Mesendoderm (in vitro differentiated cells): ENCODE data around the gene ITPR2.

Source experiments
- DNase-seq: peaks from one replicate; pipeline ENCODE4 v3.0.0; 2013
- H2AK5ac ChIP-seq: 2 replicates; pipeline ENCODE4 v1.6.1; 2013; ENCODE audit warnings: low read length, inconsistent platforms
- H2BK120ac ChIP-seq: 2 replicates; pipeline ENCODE4 v1.6.1; 2013; ENCODE audit warnings: low read depth, mild to moderate bottlenecking, low read length, moderate library complexity, mixed read lengths
- H2BK15ac ChIP-seq: replicated peaks from 2 replicates; pipeline ENCODE4 v1.6.1; 2013; ENCODE audit warnings: low read depth, mild to moderate bottlenecking, moderate library complexity
- H2BK5ac ChIP-seq: 2 replicates; pipeline ENCODE4 v1.6.1; 2013; ENCODE audit warnings: low read length, inconsistent platforms
- H3K18ac ChIP-seq: 2 replicates; pipeline ENCODE4 v1.6.1; 2013; ENCODE audit warnings: mild to moderate bottlenecking, low read length, mixed read lengths
- H3K23ac ChIP-seq: one replicate; pipeline ENCODE4 v1.6.1; 2013; ENCODE audit warnings: low read length
- H3K27ac ChIP-seq: 2 replicates; pipeline ENCODE4 v1.5.1; 2013; ENCODE audit warnings: low read depth, mild to moderate bottlenecking, inconsistent platforms, low read length, moderate library complexity
- H3K27me3 ChIP-seq: 2 replicates; pipeline ENCODE4 v1.6.1; 2013; ENCODE audit warnings: low read length, control low read depth, mild to moderate bottlenecking, inconsistent platforms; ENCODE audit not compliant: insufficient read depth, poor library complexity
- H3K36me3 ChIP-seq: 2 replicates; pipeline ENCODE4 v1.6.1; 2013; ENCODE audit warnings: low read length, inconsistent platforms; ENCODE audit not compliant: control insufficient read depth, insufficient read depth
- H3K4ac ChIP-seq: one replicate; pipeline ENCODE4 v1.6.1; 2013; ENCODE audit warnings: low read depth, mild to moderate bottlenecking, low read length, moderate library complexity
- H3K4me1 ChIP-seq: 2 replicates; pipeline ENCODE4 v1.6.1; 2013; ENCODE audit warnings: low read depth, low read length, inconsistent platforms; ENCODE audit not compliant: control insufficient read depth
- H3K4me2 ChIP-seq: 2 replicates; pipeline ENCODE4 v1.6.1; 2013; ENCODE audit warnings: low read length
- H3K4me3 ChIP-seq: 2 replicates; pipeline ENCODE4 v1.5.1; 2013; ENCODE audit warnings: mild to moderate bottlenecking, low read length
- H3K56ac ChIP-seq: one replicate; pipeline ENCODE4 v1.6.1; 2013; ENCODE audit warnings: low read length
- H3K79me1 ChIP-seq: 2 replicates; pipeline ENCODE4 v1.6.1; 2013; ENCODE audit warnings: low read length, inconsistent platforms
- H3K79me2 ChIP-seq: 2 replicates; pipeline ENCODE4 v1.6.1; 2013; ENCODE audit warnings: mild to moderate bottlenecking, low read length; ENCODE audit not compliant: control insufficient read depth, insufficient read depth
- H3K9ac ChIP-seq: 2 replicates; pipeline ENCODE4 v1.6.1; 2013; ENCODE audit warnings: low read length, inconsistent platforms
- H4K5ac ChIP-seq: one replicate; pipeline ENCODE4 v1.6.1; 2013; ENCODE audit warnings: low read length
- H4K8ac ChIP-seq: one replicate; pipeline ENCODE4 v1.6.1; 2013; ENCODE audit warnings: low read depth, mild to moderate bottlenecking, control low read depth, low read length, moderate library complexity
- WGBS: extraction: QIAGEN DNeasy Blood & Tissue Kit; methylation state at CpG from one replicate; pipeline ENCODE4 v1.1.7; 2013; ENCODE audit warnings: low lambda C conversion rate, missing lambda C conversion rate; ENCODE audit not compliant: insufficient coverage; ENCODE audit errors: extremely low coverage; 5-methylcytosine and 5-hydroxymethylcytosine counted together

The ITPR2 gene

GRCh38 chr12:26623136-26623535 is 209.9 kb downstream of the ITPR2 start:
- no peak for DNase-seq
- Histone ChIP-seq H3K4ac (no peak overlapping the region), H2AK5ac (no peak overlapping the region), H3K56ac (no peak overlapping the region), H3K36me3 (no peaks in the 10 kb centered on the region), H4K8ac (no peak overlapping the region), H3K9ac (no peak overlapping the region), H2BK5ac (no peak overlapping the region), H3K79me1 (no peaks in the 10 kb centered on the region), H3K18ac (no peak overlapping the region), H3K4me2 (no peak overlapping the region), H3K27ac (no peak overlapping the region), H3K4me3 (no peak overlapping the region), H4K5ac (no peak overlapping the region), H2BK15ac (no peak overlapping the region), H3K23ac (no peak overlapping the region), H3K4me1 (no peaks in the 10 kb centered on the region), H3K79me2 (no peaks in the 10 kb centered on the region), H3K27me3 (no peaks in the 10 kb centered on the region), H2BK120ac (no peak overlapping the region)
- WGBS: no CpG with 5 or more reads among the region's 4 CpGs

- no peak overlapping the region for H3K18ac ChIP-seq
- no peak for DNase-seq
Observed at GRCh38 chr12:26622601-26623000, 210.4 kb downstream of the ITPR2 start.

GRCh38 chr12:26621932-26622331 is 211.1 kb downstream of the ITPR2 start:
- Histone ChIP-seq H3K79me1 (no peaks in the 10 kb centered on the region), H3K4me1 (no peaks in the 10 kb centered on the region), H2BK5ac (no peak overlapping the region), H3K36me3 (no peaks in the 10 kb centered on the region), H4K8ac (no peak overlapping the region), H2AK5ac (no peak overlapping the region), H3K27ac (no peak overlapping the region), H2BK120ac (no peak overlapping the region), H3K4ac (no peak overlapping the region), H4K5ac (no peak overlapping the region), H3K27me3 (no peaks in the 10 kb centered on the region), H3K9ac (no peak overlapping the region), H2BK15ac (no peak overlapping the region), H3K4me3 (no peak overlapping the region), H3K18ac (no peak overlapping the region), H3K56ac (no peak overlapping the region), H3K23ac (peak overlapping the region; percentile 11), H3K79me2 (no peaks in the 10 kb centered on the region), H3K4me2 (no peak overlapping the region)
- WGBS: no CpG with 5 or more reads among the region's 3 CpGs
- no peak for DNase-seq

More at GRCh38 chr12:26622601-26623000, 210.4 kb downstream of the ITPR2 start:
- Histone ChIP-seq H3K4me1 (no peaks in the 10 kb centered on the region), H3K36me3 (no peaks in the 10 kb centered on the region), H2BK5ac (no peak overlapping the region), H3K9ac (no peak overlapping the region), H3K4me3 (no peak overlapping the region), H3K23ac (no peak overlapping the region), H3K79me1 (no peaks in the 10 kb centered on the region), H3K27ac (no peak overlapping the region), H4K8ac (no peak overlapping the region), H3K4me2 (no peak overlapping the region), H3K4ac (no peak overlapping the region), H3K56ac (no peak overlapping the region), H2BK15ac (no peak overlapping the region), H4K5ac (no peak overlapping the region), H2BK120ac (no peak overlapping the region), H3K27me3 (no peaks in the 10 kb centered on the region), H2AK5ac (no peak overlapping the region), H3K79me2 (no peaks in the 10 kb centered on the region)
- whole genome bisulfite sequencing: no CpG with 5 or more reads among the region's 5 CpGs

GRCh38 chr12:26620907-26621306 is 212.1 kb downstream of the ITPR2 start:
- Histone ChIP-seq H3K9ac (no peak overlapping the region), H2AK5ac (no peak overlapping the region), H3K4me3 (no peak overlapping the region), H4K5ac (no peak overlapping the region), H4K8ac (no peak overlapping the region), H2BK5ac (no peak overlapping the region), H3K36me3 (no peaks in the 10 kb centered on the region), H3K56ac (no peak overlapping the region), H3K18ac (no peak overlapping the region), H3K4me1 (no peaks in the 10 kb centered on the region), H3K27ac (no peak overlapping the region), H3K27me3 (no peaks in the 10 kb centered on the region), H2BK15ac (no peak overlapping the region), H3K4ac (no peak overlapping the region), H3K79me2 (no peaks in the 10 kb centered on the region), H3K4me2 (no peak overlapping the region), H3K79me1 (no peaks in the 10 kb centered on the region), H2BK120ac (no peak overlapping the region), H3K23ac (no peak overlapping the region)
- no CpG with 5 or more reads among the region's 5 CpGs for WGBS
- DNase-seq: no peak

- no peak for DNase-seq
- Histone ChIP-seq H3K27me3 (no peaks in the 10 kb centered on the region), H4K8ac (no peak overlapping the region), H3K4me3 (no peak overlapping the region), H3K9ac (no peak overlapping the region), H3K4me1 (no peaks in the 10 kb centered on the region), H3K4me2 (no peak overlapping the region), H2BK15ac (no peak overlapping the region), H3K79me2 (no peaks in the 10 kb centered on the region), H3K23ac (no peak overlapping the region), H3K56ac (no peak overlapping the region), H3K27ac (no peak overlapping the region), H2AK5ac (no peak overlapping the region), H4K5ac (no peak overlapping the region), H3K4ac (no peak overlapping the region), H3K79me1 (no peaks in the 10 kb centered on the region), H3K36me3 (no peaks in the 10 kb centered on the region), H3K18ac (no peak overlapping the region), H2BK5ac (no peak overlapping the region), H2BK120ac (no peak overlapping the region)
- WGBS: no CpG with 5 or more reads among the region's 1 CpG
Observed at GRCh38 chr12:26617513-26617912, 215.5 kb downstream of the ITPR2 start.

- WGBS: no CpG with 5 or more reads among the region's 3 CpGs
- no peaks in the 10 kb centered on the region for H3K79me1 ChIP-seq
- no peaks in the 10 kb centered on the region for H3K4me1 ChIP-seq
- no peak overlapping the region for H3K56ac ChIP-seq
- H3K79me2 ChIP-seq: no peaks in the 10 kb centered on the region
- no peak overlapping the region for H3K27ac ChIP-seq
- DNase-seq: peak; percentile 48
- H4K5ac ChIP-seq: no peak overlapping the region
- H3K27me3 ChIP-seq: no peaks in the 10 kb centered on the region
- H3K36me3 ChIP-seq: no peaks in the 10 kb centered on the region
- no peak overlapping the region for H4K8ac ChIP-seq
- no peak overlapping the region for H3K23ac ChIP-seq
- no peak overlapping the region for H2AK5ac ChIP-seq
- H2BK15ac ChIP-seq: no peak overlapping the region
- no peak overlapping the region for H3K18ac ChIP-seq
- no peak overlapping the region for H2BK5ac ChIP-seq
- H3K9ac ChIP-seq: no peak overlapping the region
- no peak overlapping the region for H3K4me3 ChIP-seq
- no peak overlapping the region for H3K4me2 ChIP-seq
- H3K4ac ChIP-seq: no peak overlapping the region
- no peak overlapping the region for H2BK120ac ChIP-seq
Observed at GRCh38 chr12:26614011-26614616, 218.9 kb downstream of the ITPR2 start.
